GM06990 (cell line): ENCODE results near the gene XYLT1.
"Not testable (repeated sequence)": the region's sequence is repeated elsewhere in the genome, so short reads cannot be mapped to it uniquely, and the experiment has no call there.

Experiments used
- DNase-seq: peaks from one replicate; pipeline ENCODE4 v3.0.0-alpha.2; 2011; ENCODE audit not compliant: insufficient read length; ENCODE audit errors: extremely low read depth
- H3K27me3 ChIP-seq: replicated peaks from 2 replicates; pipeline ENCODE4 v1.6.0; 2011; ENCODE audit warnings: low read length; ENCODE audit not compliant: control insufficient read depth, insufficient read depth
- H3K36me3 ChIP-seq: 2 replicates; pipeline ENCODE4 v1.5.1; 2011; ENCODE audit warnings: low read length; ENCODE audit not compliant: control insufficient read depth, insufficient read depth
- H3K4me3 ChIP-seq: replicated peaks from 2 replicates; pipeline ENCODE4 v1.5.1; 2011; ENCODE audit warnings: low read depth, mild to moderate bottlenecking, control low read depth, low read length
- TF ChIP-seq, protein P1 (sequence below): IDR thresholded peaks from 2 replicates; pipeline ENCODE4 v1.5.1; 2011; ENCODE audit warnings: low read length, control low read depth, mild to moderate bottlenecking, inconsistent platforms; ENCODE audit not compliant: insufficient read depth, poor library complexity, severe bottlenecking

The XYLT1 gene

DNA sequence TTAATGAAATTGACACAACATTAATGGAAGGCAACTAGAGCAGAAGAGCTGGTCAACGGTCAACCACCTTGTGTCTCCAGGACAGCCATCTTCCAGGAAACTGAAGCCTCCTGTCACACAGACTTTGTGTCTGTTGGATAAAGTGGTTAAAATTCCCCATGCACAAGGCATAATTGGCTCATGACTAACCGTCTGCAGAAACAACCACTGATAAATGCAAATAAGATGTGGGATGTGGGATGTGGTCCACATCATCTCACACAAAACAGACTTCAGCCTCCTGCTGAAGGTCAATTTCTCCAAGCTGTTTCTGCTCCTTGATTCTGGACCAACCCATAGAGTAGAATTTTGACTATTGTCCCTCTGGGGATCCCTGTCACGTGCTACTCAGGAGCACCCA lies 26.9 kb upstream of the XYLT1 start:
- Histone ChIP-seq H3K4me3 (no peak overlapping the region), H3K27me3 (peaks cover 1% of the 10 kb centered on the region; the same call in 1 of the 2 replicates), H3K36me3 (no peaks in the 10 kb centered on the region)
- TF ChIP-seq, protein P1, sequence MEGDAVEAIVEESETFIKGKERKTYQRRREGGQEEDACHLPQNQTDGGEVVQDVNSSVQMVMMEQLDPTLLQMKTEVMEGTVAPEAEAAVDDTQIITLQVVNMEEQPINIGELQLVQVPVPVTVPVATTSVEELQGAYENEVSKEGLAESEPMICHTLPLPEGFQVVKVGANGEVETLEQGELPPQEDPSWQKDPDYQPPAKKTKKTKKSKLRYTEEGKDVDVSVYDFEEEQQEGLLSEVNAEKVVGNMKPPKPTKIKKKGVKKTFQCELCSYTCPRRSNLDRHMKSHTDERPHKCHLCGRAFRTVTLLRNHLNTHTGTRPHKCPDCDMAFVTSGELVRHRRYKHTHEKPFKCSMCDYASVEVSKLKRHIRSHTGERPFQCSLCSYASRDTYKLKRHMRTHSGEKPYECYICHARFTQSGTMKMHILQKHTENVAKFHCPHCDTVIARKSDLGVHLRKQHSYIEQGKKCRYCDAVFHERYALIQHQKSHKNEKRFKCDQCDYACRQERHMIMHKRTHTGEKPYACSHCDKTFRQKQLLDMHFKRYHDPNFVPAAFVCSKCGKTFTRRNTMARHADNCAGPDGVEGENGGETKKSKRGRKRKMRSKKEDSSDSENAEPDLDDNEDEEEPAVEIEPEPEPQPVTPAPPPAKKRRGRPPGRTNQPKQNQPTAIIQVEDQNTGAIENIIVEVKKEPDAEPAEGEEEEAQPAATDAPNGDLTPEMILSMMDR: no peak
- DNase-seq: no peak

DNA sequence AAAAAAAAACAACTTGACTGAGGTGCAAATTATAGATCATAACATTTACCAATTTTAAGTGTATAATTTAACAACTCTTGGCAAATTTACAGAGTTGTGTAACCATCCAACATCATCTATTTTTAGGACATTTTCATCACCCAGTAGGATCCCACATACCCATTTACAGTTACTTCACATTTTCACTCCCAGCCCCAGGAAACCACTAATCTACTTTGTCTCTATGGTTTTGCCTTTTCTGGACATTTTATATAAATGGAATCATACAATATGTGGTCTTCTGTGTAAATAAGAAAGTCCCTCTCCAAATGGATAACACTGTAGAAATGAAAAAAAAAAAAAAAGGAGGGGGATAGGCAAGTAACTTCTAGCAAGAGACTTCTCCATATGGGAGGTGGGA lies 26.1 kb upstream of the XYLT1 start:
- DNase-seq: no peak
- no peaks in the 10 kb centered on the region for H3K36me3 ChIP-seq
- no peak overlapping the region for H3K4me3 ChIP-seq
- TF ChIP-seq, protein P1: no peak
- peaks cover 1% of the 10 kb centered on the region; the same call in 1 of the 2 replicates for H3K27me3 ChIP-seq

DNA sequence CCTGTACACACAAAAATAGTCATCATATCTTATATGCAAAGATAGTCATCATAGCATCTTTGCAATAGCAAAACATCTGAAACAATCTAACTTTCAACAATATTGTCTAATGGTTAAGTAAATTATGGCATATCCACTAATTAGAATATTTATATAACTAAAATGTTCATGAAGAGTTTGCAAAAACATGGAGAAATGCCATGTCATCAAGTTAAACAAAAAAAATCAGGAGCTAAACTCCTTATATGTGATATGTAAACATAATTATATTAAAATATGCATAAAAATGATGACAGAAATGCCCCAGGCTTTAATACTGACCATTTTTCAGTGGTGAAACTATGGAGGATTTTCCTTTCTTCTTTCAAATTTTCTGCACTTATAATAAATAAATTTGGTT lies 22.3 kb upstream of the XYLT1 start:
- H3K4me3 ChIP-seq: no peak overlapping the region
- H3K36me3 ChIP-seq: no peaks in the 10 kb centered on the region
- TF ChIP-seq, protein P1: no peak
- no peak for DNase-seq
- no peaks in the 10 kb centered on the region for H3K27me3 ChIP-seq

DNA sequence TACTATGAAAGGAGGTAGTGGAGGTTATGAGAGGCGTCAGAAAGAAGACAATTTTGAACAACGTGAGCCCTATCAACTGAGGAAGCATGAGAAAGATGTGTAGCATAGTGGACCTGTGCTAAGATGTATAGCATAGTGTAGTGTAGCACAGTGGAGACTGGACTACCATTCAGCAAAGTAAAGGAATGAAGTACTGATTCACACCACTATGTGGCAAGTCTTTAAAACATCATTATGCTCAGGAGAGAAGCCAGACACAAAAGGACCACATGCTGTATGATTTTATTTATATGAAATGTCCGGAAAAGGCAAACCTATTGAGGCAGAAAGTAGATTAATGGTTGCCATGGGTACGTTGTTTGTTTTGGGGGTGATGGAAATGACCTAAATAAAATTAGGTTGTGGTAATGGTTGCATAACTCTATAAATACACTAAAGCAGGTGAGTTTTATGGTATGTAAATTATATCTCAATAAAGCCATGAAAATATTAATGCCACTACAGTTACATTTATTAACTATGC lies 20.4 kb upstream of the XYLT1 start:
- H3K27me3 ChIP-seq: no peaks in the 10 kb centered on the region
- no peak for DNase-seq
- TF ChIP-seq, protein P1: no peak

DNA sequence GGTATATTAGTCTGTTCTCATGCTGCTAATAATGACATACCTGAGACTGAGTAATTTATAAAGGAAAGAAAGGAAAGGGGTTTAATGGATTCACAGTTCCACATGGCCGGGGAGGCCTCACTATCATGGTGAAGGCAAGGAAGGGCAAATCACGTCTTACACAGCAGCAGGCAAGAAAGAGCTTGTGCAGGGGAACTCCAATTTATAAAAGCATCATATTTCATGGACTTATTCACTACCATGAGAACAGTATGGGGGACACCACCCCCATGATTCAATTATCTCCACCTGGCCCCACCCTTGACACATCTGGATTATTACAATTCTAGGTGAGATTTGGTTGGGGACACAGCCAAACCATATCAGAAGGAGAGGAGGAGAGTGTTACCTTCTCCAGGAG lies 17.7 kb upstream of the XYLT1 start:
- H3K36me3 ChIP-seq: no peaks in the 10 kb centered on the region
- no peaks in the 10 kb centered on the region for H3K27me3 ChIP-seq
- TF ChIP-seq, protein P1: no peak
- H3K4me3 ChIP-seq: no peak overlapping the region
- DNase-seq: no peak

More for the DNA sequence above, 20.4 kb upstream of the XYLT1 start:
- no peak overlapping the region for H3K4me3 ChIP-seq
- H3K36me3 ChIP-seq: no peaks in the 10 kb centered on the region

DNA sequence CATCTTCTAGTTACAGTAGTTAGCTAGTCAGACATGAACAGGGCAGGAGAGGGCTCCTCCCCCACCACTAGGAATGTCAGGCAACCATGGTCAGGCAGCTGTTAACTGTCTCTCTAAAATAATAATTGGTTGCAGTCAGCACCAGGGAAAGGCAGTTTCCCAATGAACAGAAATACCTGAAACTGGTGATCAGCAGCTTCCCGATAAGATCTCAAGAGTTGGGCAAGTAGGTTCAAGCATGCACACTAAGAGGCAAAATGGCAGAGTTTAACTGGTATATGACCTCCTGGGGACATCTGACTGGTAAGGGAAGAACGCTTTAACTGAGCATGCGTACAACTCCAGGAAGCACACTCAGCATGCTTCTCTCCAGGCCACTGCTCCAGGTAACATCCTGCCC lies 12.6 kb upstream of the XYLT1 start:
- H3K27me3 ChIP-seq: no peaks in the 10 kb centered on the region
- H3K36me3 ChIP-seq: no peaks in the 10 kb centered on the region
- TF ChIP-seq, protein P1: no peak
- DNase-seq: no peak
- H3K4me3 ChIP-seq: no peak overlapping the region

DNA sequence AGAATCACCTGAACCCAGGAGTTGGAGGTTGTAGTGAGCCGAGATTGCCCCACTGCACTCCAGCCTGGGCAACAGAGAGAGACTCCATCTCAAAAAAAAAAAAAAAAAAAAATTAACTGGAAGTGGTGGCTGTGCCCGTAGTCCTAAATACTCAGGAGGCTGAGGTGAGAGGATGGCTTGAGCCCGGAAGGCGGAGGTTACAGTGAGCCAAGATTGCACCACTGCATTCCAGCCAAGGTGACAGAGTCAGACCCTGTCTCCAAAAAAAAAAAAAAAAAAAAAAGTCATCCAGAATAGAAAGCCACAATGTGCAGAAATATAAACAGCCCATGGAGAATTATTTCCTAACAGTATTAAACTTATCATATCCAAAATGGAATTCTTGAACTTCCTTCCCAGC lies 11.6 kb upstream of the XYLT1 start:
- H3K36me3 ChIP-seq, H3K4me3 ChIP-seq, DNase-seq, H3K27me3 ChIP-seq: not testable (repeated sequence)
